Astrocyte of the hippocampus (primary cell): ENCODE results near the gene PLCD1.
A peak's percentile ranks its signal among the peaks of the same experiment; 100 is the strongest.
"Not testable (repeated sequence)": the region's sequence is repeated elsewhere in the genome, so short reads cannot be mapped to it uniquely, and the experiment has no call there.

Experiments used
- DNase-seq: peaks from one replicate; pipeline ENCODE4 v3.0.0; 2011; ENCODE audit warnings: low read depth, low spot score

Gene PLCD1

DNA sequence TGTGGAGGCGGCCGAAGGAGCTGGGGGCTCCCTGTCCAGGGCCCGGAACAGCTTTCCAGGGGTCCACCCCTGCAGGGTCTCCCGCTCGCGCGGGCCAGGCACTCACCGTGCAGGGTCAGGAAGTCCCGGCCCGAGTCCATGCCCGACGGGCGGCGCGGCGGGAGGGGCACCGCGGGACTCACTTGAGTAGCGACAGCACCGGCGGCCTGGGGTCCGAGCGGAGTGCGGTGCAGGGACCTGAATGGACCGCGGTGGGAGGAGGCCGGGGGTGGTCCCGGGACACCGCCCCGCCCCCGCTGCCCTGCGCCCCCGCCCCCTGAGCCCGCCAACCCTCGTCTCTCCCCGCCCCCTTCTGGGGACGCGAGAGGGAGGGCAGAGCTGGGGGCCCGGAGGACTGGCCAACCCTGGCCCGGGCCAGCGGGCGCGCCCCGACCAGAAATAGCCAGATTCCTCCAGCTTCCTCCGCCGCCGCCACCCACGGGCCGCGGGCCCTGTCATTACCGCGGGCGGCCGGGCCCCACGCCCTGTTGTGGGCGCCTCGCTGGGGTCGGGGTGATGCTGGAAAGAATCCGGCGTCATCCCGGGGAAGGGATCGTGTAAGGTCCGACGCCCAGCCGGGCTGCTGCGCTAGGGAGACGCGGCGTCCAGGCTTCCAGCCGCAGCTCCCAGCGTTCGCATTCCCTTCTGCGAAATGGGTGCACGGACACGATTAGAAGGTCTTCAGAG is at the start of gene PLCD1:
Gene PLCD1, minus strand, starts transcription at position 243 of the 726 bp plus-strand sequence. Its CDS starts 103 bp downstream, at position 140.
- peak; percentile 89 for DNase-seq

- not testable (repeated sequence) for DNase-seq
Observed at GRCh38 chr3:38077073-38077472, 47.6 kb upstream of the PLCD1 start.

GRCh38 chr3:38070013-38070412 is 40.6 kb upstream of the PLCD1 start:
- no peak for DNase-seq

DNA sequence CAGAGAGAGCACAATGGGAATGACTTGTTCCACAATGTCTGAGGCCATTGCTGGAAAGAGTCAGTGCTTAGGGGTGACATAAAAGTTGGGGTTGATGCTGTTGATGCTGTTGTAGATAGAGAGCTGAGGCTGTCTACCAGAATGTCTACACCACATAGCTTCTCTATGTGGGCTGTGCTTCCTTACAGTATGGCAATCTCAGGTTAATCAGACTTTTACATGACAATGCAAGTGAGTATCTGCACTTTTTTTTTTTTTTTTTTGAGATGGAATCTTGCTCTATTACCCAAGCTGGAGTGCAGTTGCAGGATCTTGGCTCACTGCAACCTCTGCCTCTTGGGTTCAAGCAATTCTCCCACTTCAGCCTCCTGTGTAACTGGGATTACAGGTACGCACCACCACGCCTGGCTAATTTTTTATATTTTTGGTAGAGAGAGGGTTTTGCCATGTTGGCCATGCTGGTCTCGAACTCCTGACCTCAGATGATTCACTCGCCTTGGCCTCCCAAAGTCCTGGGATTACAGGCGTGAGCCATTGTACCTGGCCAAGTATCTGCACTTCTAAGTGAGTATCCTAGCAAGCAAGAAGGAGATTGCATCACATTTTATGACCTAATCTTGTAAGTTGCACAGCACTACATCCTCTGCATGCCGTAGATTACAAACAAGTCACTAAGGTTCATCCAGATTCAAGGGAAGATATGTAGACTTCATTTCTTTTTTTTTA is 38.2 kb upstream of the PLCD1 start:
- no peak for DNase-seq

DNA sequence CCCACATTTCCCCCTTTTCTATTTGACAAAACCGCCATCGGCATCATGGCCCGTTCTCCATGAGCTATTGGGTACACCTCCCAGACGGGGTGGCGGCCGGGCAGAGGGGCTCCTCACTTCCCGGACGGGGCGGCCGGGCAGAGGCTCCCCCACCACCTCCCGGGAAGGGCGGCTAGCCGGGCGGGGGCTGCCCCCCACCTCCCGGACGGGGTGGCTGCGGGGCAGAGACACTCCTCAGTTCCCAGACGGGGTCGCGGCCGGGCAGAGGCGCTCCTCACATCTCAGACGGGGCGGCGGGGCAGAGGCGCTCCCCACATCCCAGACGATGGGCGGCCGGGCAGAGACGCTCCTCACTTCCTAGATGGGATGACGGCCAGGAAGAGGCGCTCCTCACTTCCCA is 35.0 kb upstream of the PLCD1 start:
- not testable (repeated sequence) for DNase-seq

DNA sequence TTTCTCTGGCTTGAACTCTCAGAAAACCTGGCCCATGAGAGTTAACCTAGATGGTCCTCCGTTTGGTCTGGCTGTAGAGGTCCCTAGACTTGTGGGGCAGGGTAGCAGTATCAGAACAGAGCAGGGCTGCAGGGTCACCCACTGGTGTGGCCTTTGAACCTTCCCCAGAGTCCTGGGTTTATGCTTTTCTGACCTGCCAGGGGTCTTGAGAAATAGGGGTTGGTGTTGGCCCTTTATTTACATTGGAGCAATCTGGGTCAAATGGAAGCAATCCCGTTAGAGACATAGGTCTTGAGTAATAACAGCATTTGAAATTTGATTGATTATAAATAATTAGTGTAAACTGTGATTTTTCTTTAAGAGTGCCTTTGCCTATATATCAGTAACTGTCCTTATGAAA is 33.4 kb upstream of the PLCD1 start:
- DNase-seq, result no peak

DNA sequence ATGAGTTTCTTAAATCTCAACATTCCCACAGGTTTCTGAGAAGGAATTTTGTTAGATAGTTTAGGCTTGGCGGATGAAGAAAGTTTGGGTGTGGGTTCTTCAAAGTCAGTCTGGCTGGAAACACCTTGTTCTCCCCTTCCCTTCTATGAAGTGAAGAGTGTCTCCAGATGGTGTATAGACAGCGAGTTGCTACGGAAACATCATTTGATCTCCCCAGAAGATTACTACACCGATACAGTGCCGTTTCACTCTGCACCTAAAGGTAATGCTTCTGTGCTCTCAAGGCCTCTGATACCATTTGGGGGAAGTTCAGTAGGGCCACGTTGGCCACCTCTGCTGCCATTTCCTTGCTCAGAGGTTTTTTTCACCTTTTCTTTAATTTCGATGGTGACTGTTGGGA is 30.1 kb upstream of the PLCD1 start:
- DNase-seq, result no peak

GRCh38 chr3:38059148-38059547 is 29.7 kb upstream of the PLCD1 start:
- no peak for DNase-seq

DNA sequence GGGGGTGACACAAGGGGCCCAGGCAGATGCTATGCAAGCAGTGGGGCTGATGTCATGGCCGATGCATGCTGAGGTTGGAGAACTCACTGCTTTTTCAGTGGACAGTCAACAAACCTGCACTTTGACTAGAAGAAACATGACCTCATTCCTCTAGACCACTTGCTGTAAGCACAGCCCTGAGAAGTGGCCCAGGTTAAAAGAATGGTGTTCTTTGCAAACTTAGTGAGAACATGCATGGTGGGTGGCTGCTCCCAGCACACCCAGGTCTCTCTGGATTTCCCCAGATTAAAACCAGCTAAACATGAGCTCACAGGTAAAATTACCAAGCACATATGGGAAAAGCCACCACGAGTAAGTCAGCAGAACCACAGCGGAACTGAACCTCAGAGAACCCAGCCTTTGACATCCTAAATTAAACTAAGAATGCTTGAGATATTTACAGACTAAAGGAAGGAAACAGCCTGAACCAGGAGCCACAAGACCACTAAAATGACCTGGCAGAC is 25.1 kb upstream of the PLCD1 start:
- DNase-seq, result peak; percentile 3

DNA sequence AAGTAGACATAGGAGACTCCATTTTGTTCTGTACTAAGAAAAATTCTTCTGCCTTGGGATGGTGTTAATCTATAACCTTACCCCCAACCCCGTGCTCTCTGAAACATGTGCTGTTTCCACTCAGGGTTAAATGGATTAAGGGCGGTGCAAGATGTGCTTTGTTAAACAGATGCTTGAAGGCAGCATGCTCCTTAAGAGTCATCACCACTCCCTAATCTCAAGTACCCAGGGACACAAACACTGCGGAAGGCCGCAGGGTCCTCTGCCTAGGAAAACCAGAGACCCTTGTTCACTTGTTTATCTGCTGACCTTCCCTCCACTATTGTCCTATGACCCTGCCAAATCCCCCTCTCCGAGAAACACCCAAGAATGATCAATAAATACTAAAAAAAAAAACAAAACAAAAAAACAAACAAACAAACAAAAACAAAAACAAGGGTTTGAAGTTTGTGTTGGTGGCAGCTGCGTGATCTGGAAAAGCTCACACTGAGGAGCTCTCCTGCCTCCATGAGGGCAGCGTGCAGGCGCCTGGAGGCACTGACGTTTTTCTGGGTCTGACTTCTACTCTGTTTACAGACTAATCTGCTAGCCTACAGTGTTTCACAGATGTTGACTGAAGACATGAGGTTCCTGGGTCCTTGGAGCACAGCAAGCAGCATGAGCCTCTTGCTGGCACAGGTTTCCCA is 24.5 kb upstream of the PLCD1 start:
- not testable (repeated sequence) for DNase-seq

DNA sequence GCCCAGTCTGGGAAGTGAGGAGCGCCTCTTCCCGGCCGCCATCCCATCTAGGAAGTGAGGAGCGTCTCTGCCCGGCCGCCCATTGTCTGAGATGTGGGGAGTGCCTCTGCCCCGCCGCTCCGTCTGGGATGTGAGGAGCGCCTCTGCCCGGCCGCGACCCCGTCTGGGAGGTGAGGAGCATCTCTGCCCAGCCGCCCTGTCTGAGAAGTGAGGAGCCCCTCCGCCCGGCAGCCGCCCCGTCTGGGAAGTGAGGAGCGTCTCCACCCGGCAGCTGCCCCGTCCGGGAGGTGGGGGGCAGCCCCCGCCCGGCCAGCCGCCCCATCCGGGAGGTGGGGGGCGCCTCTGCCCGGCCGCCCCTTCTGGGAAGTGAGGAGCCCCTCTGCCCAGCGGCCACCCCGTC is 23.8 kb upstream of the PLCD1 start:
- DNase-seq, result not testable (repeated sequence)

- DNase-seq, result no peak
Observed at GRCh38 chr3:38051131-38051530, 21.7 kb upstream of the PLCD1 start.

DNA sequence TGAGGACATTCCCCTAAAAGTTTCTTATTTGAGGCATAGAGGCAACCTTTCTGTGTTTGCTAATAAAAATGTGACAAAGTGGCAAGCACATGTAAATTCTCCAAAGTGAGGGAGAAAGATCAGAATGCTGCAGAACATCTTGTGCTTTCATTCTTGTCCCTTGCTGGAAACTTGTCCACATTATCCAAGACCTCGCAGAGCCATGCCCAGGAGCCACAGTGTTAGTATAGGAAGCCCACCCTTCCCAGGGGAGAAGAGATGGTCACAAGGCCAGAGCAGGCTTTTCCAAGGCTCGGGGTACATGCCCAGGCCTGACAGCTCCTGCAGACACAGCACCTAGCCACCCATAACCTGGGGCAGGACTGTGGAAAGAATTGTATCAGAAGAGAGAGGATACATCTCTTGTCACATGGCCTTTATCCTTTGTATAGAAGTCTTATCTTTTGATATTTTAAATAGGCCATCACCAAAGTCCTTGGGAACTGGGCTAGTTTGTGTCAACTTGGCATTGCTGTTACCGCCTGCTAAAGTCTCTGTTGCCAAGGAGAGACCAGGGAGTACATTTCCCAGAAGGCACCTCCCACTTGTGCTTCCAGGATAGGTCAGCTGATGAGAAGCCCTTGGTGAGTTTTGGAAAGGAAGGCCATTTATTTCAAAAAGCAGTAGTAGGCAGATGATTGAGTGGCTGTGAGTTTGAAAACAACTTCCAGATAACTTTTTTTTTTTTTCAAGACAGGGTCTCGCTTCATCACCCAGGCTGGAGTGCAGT is 20.1 kb upstream of the PLCD1 start:
- no peak for DNase-seq

DNA sequence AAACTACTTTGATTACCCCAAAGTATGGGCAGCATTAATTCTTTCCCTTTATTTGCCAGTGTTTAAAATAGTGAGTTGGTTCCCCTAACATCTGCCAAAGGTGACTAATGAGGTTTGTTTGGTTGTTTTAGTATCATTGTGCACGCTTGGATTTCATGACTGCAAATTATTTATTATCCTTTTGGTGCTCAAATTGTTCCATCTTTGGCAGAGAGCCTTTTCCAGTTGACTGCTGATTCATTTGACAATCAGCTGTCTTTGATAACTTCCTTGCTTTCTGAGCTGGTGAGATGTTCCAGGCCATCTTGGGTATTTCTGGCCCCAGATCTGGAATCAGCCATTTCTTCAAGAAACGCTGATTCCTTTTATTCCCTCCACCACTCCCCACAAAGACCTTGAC is 18.5 kb upstream of the PLCD1 start:
- DNase-seq, result no peak

DNA sequence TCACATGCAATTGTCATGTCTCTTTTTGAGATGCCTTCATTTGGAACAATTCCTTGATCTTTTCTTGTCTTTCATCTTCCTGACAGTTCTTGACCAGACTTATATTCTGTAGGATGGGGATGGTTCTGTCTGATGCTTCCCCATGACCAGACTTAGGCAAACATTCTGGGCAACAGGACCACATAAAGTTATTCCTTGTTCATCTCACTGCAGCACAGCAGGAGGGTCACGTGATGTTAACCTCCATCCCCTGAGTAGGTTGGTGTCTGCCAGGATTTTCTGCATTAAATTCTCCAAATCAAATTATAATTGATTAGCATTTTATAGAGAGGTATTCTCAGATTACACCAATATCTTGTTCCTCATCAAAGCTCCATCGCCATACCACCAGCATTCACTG is 17.4 kb upstream of the PLCD1 start:
- no peak for DNase-seq

GRCh38 chr3:38046027-38046426 is 16.6 kb upstream of the PLCD1 start:
- DNase-seq, result no peak

- DNase-seq, result no peak
Observed at GRCh38 chr3:38043486-38043885, 14.0 kb upstream of the PLCD1 start.

GRCh38 chr3:38040401-38040800 is 11.0 kb upstream of the PLCD1 start:
- DNase-seq, result no peak

DNA sequence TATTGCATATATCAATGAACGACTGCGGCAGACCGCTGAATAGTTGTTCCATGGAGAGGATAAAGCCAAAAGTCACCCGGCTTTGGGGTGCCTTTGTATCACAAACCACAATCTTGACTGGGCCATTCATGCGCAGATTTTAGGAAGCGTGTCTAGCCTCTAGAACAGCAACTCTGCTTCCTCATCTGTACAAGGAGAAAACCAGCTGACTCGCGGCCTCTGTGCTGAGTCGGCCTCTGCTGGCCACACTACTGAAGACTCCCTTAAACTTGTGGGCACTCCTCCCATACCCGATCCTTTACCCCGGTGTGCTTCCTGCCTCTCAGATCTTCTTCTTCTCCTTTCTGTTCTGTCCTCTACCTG is 10.4 kb upstream of the PLCD1 start:
- DNase-seq, result peak; percentile 41

GRCh38 chr3:38039101-38039898 is 9.9 kb upstream of the PLCD1 start, which contains the start of gene DLEC1:
Gene DLEC1, plus strand, starts transcription at chr3:38039208. Its CDS starts 18 bp downstream, at chr3:38039226.
- DNase-seq, result peak; percentile 70

DNA sequence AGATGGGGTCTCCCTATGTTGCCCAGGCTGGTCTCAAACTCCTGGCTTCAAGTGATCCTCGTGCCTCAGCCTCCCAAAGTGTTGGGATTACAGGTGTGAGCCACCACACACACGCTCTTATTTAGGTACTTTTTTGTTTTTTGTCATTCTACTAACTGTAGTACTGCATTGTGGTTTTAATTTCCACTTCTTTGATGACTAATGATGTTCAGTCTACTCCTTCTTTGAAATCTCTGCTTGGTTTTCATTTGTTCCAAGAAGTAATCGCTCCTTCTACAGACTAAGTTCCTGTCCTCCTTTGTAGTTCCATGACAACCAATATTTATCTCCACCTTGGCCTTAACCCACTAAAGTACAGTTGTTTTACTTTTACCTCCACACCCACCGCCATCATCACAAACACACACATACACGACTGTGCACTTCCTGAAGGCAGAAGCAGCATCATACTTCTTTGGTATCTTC is 9.0 kb upstream of the PLCD1 start:
- DNase-seq, result no peak
